AG09309 (cell line): ENCODE measurements around the gene PTPN2.

Source experiments
- DNase-seq: peaks from one replicate; pipeline ENCODE4 v3.0.0-alpha.2; 2010; ENCODE audit warnings: low read depth
- H3K4me3 ChIP-seq: 2 replicates; pipeline ENCODE4 v1.5.1; 2011; ENCODE audit warnings: mild to moderate bottlenecking, low read depth, low read length, moderate library complexity; ENCODE audit not compliant: control insufficient read depth
- TF ChIP-seq, protein P1 (sequence below): IDR thresholded peaks from 2 replicates; pipeline ENCODE4 v1.5.1; 2011; ENCODE audit warnings: mild to moderate bottlenecking, low read depth, low read length, inconsistent platforms; ENCODE audit not compliant: insufficient read depth, control insufficient read depth; ENCODE audit errors: missing control alignments

Gene PTPN2

DNA sequence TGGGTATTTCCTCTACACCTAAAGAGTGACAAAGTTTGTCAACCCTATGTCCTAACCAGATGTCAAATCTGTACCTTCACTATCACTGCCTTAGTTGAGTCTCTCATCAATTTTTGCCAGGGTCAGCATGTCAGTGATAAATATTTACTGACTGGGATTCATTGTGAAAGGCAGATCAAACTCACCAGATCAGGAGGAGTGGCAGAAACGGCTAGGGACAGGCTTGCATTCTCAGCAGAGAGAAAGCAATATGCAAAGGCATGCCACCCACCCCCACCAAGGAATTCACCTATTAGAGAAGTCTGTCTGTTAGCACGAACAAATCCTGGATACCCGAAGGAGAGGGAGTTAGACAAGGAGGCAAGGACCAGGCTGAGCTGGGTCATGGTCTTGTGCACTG, 62.6 kb downstream of the PTPN2 start:
- no peak for DNase-seq
- TF ChIP-seq, protein P1, sequence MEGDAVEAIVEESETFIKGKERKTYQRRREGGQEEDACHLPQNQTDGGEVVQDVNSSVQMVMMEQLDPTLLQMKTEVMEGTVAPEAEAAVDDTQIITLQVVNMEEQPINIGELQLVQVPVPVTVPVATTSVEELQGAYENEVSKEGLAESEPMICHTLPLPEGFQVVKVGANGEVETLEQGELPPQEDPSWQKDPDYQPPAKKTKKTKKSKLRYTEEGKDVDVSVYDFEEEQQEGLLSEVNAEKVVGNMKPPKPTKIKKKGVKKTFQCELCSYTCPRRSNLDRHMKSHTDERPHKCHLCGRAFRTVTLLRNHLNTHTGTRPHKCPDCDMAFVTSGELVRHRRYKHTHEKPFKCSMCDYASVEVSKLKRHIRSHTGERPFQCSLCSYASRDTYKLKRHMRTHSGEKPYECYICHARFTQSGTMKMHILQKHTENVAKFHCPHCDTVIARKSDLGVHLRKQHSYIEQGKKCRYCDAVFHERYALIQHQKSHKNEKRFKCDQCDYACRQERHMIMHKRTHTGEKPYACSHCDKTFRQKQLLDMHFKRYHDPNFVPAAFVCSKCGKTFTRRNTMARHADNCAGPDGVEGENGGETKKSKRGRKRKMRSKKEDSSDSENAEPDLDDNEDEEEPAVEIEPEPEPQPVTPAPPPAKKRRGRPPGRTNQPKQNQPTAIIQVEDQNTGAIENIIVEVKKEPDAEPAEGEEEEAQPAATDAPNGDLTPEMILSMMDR, result no peak
- H3K4me3 ChIP-seq, result no peak overlapping the region

DNA sequence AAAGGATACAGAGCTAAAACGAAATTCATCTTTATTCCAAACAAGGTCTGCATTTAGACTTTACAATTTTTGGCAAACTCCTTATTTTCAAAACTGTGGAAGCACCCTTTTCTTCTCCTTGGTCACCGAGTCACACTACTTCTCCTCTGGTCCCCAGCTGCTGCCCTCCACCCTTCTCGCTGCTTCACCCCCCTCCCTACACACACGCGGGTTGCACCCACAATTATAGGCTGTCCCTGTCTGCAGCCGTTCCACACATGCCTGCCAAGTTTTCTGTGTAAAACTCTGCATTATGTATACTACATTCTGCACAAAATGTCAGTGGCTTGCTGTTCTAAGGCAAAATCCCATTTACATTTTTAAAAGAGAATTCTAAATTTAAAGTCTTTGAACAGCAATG, 63.5 kb downstream of the PTPN2 start:
- no peak overlapping the region for H3K4me3 ChIP-seq
- no peak for DNase-seq
- TF ChIP-seq, protein P1, result no peak

DNA sequence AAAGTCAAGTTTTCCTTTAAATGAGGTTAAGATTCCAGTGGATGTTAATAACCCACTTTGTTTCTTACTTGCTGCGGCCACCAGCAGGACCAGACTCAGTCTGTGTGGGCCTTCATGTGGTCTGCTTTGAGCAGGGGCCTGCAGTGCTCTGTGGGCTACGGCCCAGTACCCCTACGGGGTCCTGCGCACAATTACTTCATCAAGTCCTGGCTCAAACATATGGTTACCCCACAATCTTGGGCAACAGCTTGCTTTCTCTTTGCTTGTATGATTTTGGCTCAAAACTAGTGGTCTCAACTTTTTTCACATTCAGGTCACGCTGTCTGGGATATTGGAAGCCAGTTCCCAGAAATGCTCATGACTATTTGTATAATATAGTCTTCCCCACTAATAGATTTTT, 64.2 kb downstream of the PTPN2 start:
- no peak overlapping the region for H3K4me3 ChIP-seq
- TF ChIP-seq, protein P1, result no peak
- DNase-seq, result no peak

DNA sequence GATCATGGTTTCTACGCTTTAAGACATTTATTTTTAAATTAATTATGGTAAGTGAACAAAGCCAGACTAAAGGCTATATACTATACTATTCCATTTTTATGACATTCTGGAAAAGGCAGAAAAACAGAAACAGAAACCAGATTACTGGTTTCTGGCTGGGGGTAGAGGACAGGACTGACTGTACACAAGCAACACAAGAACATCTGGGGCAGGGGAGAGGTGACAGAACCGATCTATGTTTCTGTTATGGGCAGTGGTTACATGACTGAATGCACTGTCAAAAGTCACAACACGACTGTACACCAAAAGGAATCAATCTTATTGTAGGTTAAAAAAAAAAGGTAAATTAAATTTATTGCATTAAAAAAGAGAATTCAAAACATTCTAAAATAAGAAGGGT, 64.7 kb downstream of the PTPN2 start:
- no peak overlapping the region for H3K4me3 ChIP-seq
- no peak for DNase-seq
- TF ChIP-seq, protein P1, result no peak

DNA sequence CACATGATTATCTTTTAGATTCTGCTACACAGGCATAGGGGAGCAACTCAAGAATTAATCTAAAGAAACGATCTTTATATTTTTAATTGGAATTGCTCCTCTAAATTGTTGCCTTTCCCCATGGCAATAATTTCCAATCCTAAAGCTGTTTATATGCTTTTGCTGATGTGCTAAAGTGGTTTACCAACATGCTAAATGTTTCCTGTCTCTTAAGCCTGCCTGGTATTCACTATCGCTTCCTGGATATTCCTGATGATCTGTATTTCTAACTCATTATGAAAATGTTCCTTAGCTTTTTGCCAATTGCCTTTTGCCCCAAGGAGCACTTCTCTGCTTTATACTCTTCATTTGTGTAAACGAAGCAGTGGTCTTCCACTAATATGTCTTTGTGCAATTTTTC, 65.8 kb downstream of the PTPN2 start:
- no peak overlapping the region for H3K4me3 ChIP-seq
- TF ChIP-seq, protein P1, result no peak
- no peak for DNase-seq

DNA sequence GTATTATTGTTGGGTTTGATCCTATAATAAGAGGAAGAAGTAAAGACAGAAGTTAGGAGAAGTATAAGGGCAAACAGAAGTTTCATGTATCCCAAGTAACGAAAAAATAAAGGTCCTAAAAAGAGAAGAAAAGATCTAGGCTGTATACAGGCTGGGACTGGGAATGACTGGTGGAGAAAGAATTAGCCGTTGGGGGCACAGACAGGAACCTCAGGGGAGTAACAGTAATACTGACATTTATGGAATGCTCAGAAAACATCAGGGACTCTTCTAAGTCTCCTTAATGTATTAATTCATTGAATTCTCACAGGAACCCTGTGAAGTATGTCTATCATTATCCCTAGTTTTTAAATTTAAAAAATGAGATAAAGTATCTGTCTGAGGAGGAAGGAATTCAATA, 67.6 kb downstream of the PTPN2 start:
- H3K4me3 ChIP-seq, result no peak overlapping the region
- no peak for DNase-seq
- TF ChIP-seq, protein P1, result no peak

DNA sequence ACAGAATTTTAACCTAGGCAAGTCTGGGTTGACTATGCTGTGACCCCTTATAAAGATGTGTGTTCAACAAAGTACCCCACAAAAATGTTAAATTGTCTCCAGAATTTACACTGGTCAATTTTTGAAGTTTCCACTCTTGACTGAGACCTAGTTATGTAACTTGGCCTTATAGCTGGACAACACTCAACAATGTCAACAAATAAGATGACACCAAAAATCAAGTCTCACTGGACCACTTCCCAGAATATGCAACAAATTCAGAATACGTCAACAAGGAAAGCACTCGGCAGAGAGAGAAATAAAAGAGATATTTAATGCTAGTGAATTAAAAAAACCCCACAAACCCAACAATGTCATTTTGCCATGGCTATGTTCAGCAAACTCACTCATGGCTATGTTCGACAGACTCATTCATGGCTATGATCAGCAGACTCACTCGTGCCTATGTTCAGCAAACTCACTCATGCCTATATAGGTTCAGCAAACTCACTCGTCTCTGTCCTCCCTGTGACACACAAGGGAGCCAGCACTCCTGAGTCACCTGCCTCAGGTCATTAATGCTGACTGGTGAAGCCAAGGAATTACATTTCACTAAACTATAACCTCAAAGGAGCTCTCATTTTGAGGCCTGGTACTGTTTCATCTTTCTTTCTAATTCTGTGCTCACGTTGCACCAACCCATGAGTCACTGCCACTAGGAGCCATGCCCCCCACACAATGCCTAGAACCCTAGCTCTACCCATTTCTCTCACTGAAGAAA, 72.7 kb downstream of the PTPN2 start:
- no peak for DNase-seq
- TF ChIP-seq, protein P1, result no peak
- no peak overlapping the region for H3K4me3 ChIP-seq
